ENCODE data around the gene NUDT1. TPM values are rescaled to one million over a fixed set of nuclear protein-coding genes. Genes with fewer than 3 reads are reported as not detected.

The NUDT1 gene
- total and polyA plus RNA-seq, 2 experiments from 2014 or later, result 54.5 to 163 TPM

GRCh38 chr7:2258661-2259365 lies 16.8 kb downstream of the NUDT1 start:
- 0 out of 2 replicates have a peak overlapping the region, but pooled peaks have one; percentile 65 for H3K27ac Mint-ChIP-seq
- peaks cover 15% of the 10 kb centered on the region for H3K36me3 Mint-ChIP-seq (ENCODE audit: low read depth)
- H3K27me3 Mint-ChIP-seq (ENCODE audit: insufficient read depth, low read depth, poor library complexity), result peaks cover 12% of the 10 kb centered on the region
- no peaks in the 10 kb centered on the region for H3K79me2 ChIP-seq (replicated peaks; ENCODE audit: insufficient read depth)
- H4K20me1 ChIP-seq (replicated peaks; ENCODE audit: insufficient read depth), result no peaks in the 10 kb centered on the region
- ATAC-seq, result no peak
- no peaks in the 10 kb centered on the region for H3K4me1 ChIP-seq (ENCODE audit: insufficient read depth)
- no peaks in the 10 kb centered on the region for H3K9me2 ChIP-seq (ENCODE audit: insufficient read depth)
- no peaks in the 10 kb centered on the region for H3F3A ChIP-seq (replicated peaks; ENCODE audit: low read depth)
- H2AFZ ChIP-seq, result no peak overlapping the region
- no peaks in the 10 kb centered on the region for H3K9me3 Mint-ChIP-seq
- no peak overlapping the region for H3K4me3 ChIP-seq
- no peak overlapping the region for H3K4me2 ChIP-seq
- no peak overlapping the region for H3K4me3 Mint-ChIP-seq
- H3K27me3 ChIP-seq (ENCODE audit: insufficient read depth), result no peaks in the 10 kb centered on the region
- no peak overlapping the region for H3K27ac ChIP-seq (ENCODE audit: low read depth)
- no peaks in the 10 kb centered on the region for H3K4me1 Mint-ChIP-seq
- no peaks in the 10 kb centered on the region for H3K36me3 ChIP-seq (ENCODE audit: insufficient read depth)
- TF ChIP-seq POLR2AphosphoS5 (IDR thresholded peaks at IDR 0.05; ENCODE audit: low read depth) (no peak), ZNF114 (CRISPR knock-in tag; IDR thresholded peaks at IDR 0.05) (no peak), ZNF462 (CRISPR knock-in tag; IDR thresholded peaks at IDR 0.05) (no peak)
- TF ChIP-seq, protein P1, sequence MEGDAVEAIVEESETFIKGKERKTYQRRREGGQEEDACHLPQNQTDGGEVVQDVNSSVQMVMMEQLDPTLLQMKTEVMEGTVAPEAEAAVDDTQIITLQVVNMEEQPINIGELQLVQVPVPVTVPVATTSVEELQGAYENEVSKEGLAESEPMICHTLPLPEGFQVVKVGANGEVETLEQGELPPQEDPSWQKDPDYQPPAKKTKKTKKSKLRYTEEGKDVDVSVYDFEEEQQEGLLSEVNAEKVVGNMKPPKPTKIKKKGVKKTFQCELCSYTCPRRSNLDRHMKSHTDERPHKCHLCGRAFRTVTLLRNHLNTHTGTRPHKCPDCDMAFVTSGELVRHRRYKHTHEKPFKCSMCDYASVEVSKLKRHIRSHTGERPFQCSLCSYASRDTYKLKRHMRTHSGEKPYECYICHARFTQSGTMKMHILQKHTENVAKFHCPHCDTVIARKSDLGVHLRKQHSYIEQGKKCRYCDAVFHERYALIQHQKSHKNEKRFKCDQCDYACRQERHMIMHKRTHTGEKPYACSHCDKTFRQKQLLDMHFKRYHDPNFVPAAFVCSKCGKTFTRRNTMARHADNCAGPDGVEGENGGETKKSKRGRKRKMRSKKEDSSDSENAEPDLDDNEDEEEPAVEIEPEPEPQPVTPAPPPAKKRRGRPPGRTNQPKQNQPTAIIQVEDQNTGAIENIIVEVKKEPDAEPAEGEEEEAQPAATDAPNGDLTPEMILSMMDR (conservative IDR thresholded peaks at IDR 0.05; ENCODE audit: low read depth in 2 of 2), result no peak
- no peak for DNase-seq (ENCODE audit: low spot score)

Measured in GM23338 (cell line).